ENCODE results near the gene TBPL1.

TBPL1 gene

GRCh38 chr6:134028438-134028837, 75.4 kb downstream of the TBPL1 start:
- no peak for TF ChIP-seq CSRNP3 (CRISPR knock-in tag; IDR thresholded peaks at IDR 0.05)
- no peak for TF ChIP-seq ZNF70 (CRISPR knock-in tag; IDR thresholded peaks at IDR 0.05)
- TF ChIP-seq CREB5 (CRISPR knock-in tag; IDR thresholded peaks at IDR 0.05; ENCODE audit: low read depth): no peak
- TF ChIP-seq TOX (CRISPR knock-in tag; IDR thresholded peaks at IDR 0.05; ENCODE audit: borderline replicate concordance): no peak
- no peak for TF ChIP-seq POU6F1 (CRISPR knock-in tag; IDR thresholded peaks at IDR 0.05; ENCODE audit: borderline replicate concordance, low read depth)
- no peak for ATAC-seq

GRCh38 chr6:134029495-134030455, 76.8 kb downstream of the TBPL1 start:
- no peak; the same call in 2 of the 3 replicates for ATAC-seq
- TF ChIP-seq TSHZ2 (CRISPR knock-in tag; IDR thresholded peaks at IDR 0.05) (peak; percentile 69; the same call in 1 of the 2 replicates), ISL1 (CRISPR knock-in tag; IDR thresholded peaks at IDR 0.05) (peak; percentile 59), ZFP3 (CRISPR knock-in tag; IDR thresholded peaks at IDR 0.05) (peak; percentile 95), ZFP30 (CRISPR knock-in tag; IDR thresholded peaks at IDR 0.05) (no peak)

- TF ChIP-seq OSR1 (CRISPR knock-in tag; IDR thresholded peaks at IDR 0.05): no peak
- no peak for TF ChIP-seq RARB (CRISPR knock-in tag; IDR thresholded peaks at IDR 0.05)
- no peak for TF ChIP-seq TSHZ2 (CRISPR knock-in tag; IDR thresholded peaks at IDR 0.05)
- no peak for TF ChIP-seq ZFP3 (CRISPR knock-in tag; IDR thresholded peaks at IDR 0.05)
- no peak for ATAC-seq
Observed at GRCh38 chr6:134031696-134032255, 78.8 kb downstream of the TBPL1 start.

- no peak for ATAC-seq
- TF ChIP-seq BACH2 (CRISPR knock-in tag; IDR thresholded peaks at IDR 0.05; ENCODE audit: borderline replicate concordance) (no peak), ZNF565 (CRISPR knock-in tag; conservative IDR thresholded peaks at IDR 0.05; ENCODE audit: low read depth) (no peak), ZNF70 (CRISPR knock-in tag; IDR thresholded peaks at IDR 0.05) (no peak), ZFP30 (CRISPR knock-in tag; IDR thresholded peaks at IDR 0.05) (no peak), POU6F1 (CRISPR knock-in tag; IDR thresholded peaks at IDR 0.05; ENCODE audit: borderline replicate concordance, low read depth) (no peak), ISL1 (CRISPR knock-in tag; IDR thresholded peaks at IDR 0.05) (no peak), ESRRG (CRISPR knock-in tag; IDR thresholded peaks at IDR 0.05) (no peak), ZNF8 (CRISPR knock-in tag; IDR thresholded peaks at IDR 0.05) (no peak), RARB (CRISPR knock-in tag; IDR thresholded peaks at IDR 0.05) (no peak), CREB5 (CRISPR knock-in tag; IDR thresholded peaks at IDR 0.05; ENCODE audit: low read depth) (no peak), TCF4 (CRISPR knock-in tag; IDR thresholded peaks at IDR 0.05; ENCODE audit: borderline replicate concordance) (no peak), SNAI2 (CRISPR knock-in tag; IDR thresholded peaks at IDR 0.05) (no peak), CSDC2 (CRISPR knock-in tag; IDR thresholded peaks at IDR 0.05) (no peak), ZFP3 (CRISPR knock-in tag; IDR thresholded peaks at IDR 0.05) (no peak), ARNTL (CRISPR knock-in tag; IDR thresholded peaks at IDR 0.05; ENCODE audit: borderline replicate concordance, low read depth) (no peak)
Observed at GRCh38 chr6:134034478-134034877, 81.5 kb downstream of the TBPL1 start.
